PC-3 (cell line): ENCODE results near the gene ANKS1B. TPM values are rescaled to one million over a fixed set of nuclear protein-coding genes. Genes with fewer than 3 reads are reported as not detected.

Experiments
- ATAC-seq: fragments of 200-7000 bp; cut with Tn5 transposase; 2 replicates; pipeline ENCODE4 v1.9.1; 2020; ENCODE audit warnings: mild to moderate bottlenecking, moderate library complexity
- BruUV-seq: library from RNA; stranded (reverse); fragments of 400-500 nt; replicated peaks from 2 replicates; lab custom pipeline; 2021; lab: Mats Ljungman, UMichigan
- CTCF ChIA-PET: fragments of 300-600 bp; sonication (Branson Sonifier 250); formaldehyde crosslinking; loops from one replicate; lab custom pipeline; 2022; ENCODE audit warnings: antibody characterized with exemption; lab: Charles Lee
- POLR2A ChIA-PET: fragments of 300-600 bp; sonication (Branson Sonifier 250); formaldehyde crosslinking; loops from one replicate; lab custom pipeline; 2022; ENCODE audit warnings: antibody characterized with exemption; ENCODE audit not compliant: unreplicated experiment; lab: Charles Lee
- DNase-seq: peaks from one replicate; pipeline ENCODE4 v3.0.0-alpha.2; 2015
- H2AFZ ChIP-seq: fragments of 300-600 bp; sonication (generic); 2 replicates; pipeline ENCODE4 v1.6.0; 2016; ENCODE audit warnings: antibody characterized with exemption, low read length
- H3F3A ChIP-seq: fragments of 300-600 bp; sonication (generic); one replicate; pipeline ENCODE4 v1.6.0; 2017; ENCODE audit warnings: antibody characterized with exemption, low read length, control low read depth, mild to moderate bottlenecking; ENCODE audit not compliant: unreplicated experiment
- H3K27ac ChIP-seq: fragments of 300-600 bp; sonication (generic); 2 replicates; pipeline ENCODE4 v1.5.1; 2016; ENCODE audit warnings: mild to moderate bottlenecking, low read length
- H3K27me3 ChIP-seq: fragments of 300-600 bp; sonication (generic); 2 replicates; pipeline ENCODE4 v1.6.1; 2016; ENCODE audit warnings: low read length, mixed read lengths
- H3K36me3 ChIP-seq: fragments of 300-600 bp; sonication (generic); 2 replicates; pipeline ENCODE4 v1.6.1; 2016; ENCODE audit warnings: low read depth, mixed run types, low read length, mixed read lengths
- H3K4me1 ChIP-seq: fragments of 300-600 bp; sonication (generic); 2 replicates; pipeline ENCODE4 v1.5.1; 2016; ENCODE audit warnings: low read length; ENCODE audit not compliant: insufficient read depth
- H3K4me2 ChIP-seq: fragments of 300-600 bp; sonication (generic); 2 replicates; pipeline ENCODE4 v1.6.0; 2016; ENCODE audit warnings: low read length
- H3K4me3 ChIP-seq: fragments of 300-600 bp; sonication (generic); 2 replicates; pipeline ENCODE4 v1.5.1; 2016; ENCODE audit warnings: mild to moderate bottlenecking, low read length, mixed read lengths
- H3K79me2 ChIP-seq: fragments of 300-600 bp; sonication (generic); 2 replicates; pipeline ENCODE4 v1.6.1; 2017; ENCODE audit warnings: low read length, mixed read lengths
- H3K9ac ChIP-seq: fragments of 300-600 bp; sonication (generic); 2 replicates; pipeline ENCODE4 v1.6.0; 2016; ENCODE audit warnings: mild to moderate bottlenecking, low read length
- H3K9me2 ChIP-seq: fragments of 300-600 bp; sonication (generic); replicated peaks from 2 replicates; pipeline ENCODE4 v1.6.1; 2016; ENCODE audit warnings: mixed run types, low read length, mixed read lengths
- H3K9me3 ChIP-seq: fragments of 300-600 bp; sonication (generic); 2 replicates; pipeline ENCODE4 v1.6.1; 2016; ENCODE audit warnings: low read length, mixed read lengths
- H4K20me1 ChIP-seq: fragments of 300-600 bp; sonication (generic); 2 replicates; pipeline ENCODE4 v1.6.1; 2016; ENCODE audit warnings: low read length, mixed read lengths
- EZH2 ChIP-seq: fragments of 300-600 bp; sonication (generic); IDR thresholded peaks from one replicate; pipeline ENCODE4 v1.6.1; 2017; ENCODE audit warnings: antibody characterized with exemption, mild to moderate bottlenecking, low read length; ENCODE audit not compliant: unreplicated experiment
- EZH2phosphoT487 ChIP-seq: fragments of 300-600 bp; sonication (generic); IDR thresholded peaks from 2 replicates; pipeline ENCODE4 v1.6.1; 2018; ENCODE audit warnings: mild to moderate bottlenecking, antibody characterized with exemption, low read length, borderline replicate concordance
- intact Hi-C: fragments of 100-400 bp; cut with micrococcal nuclease; formaldehyde crosslinking; loops from 2 replicates; pipeline ENCODE4 v1.9.0; 2023
- total RNA-seq: library from RNA; depleted of rRNA; stranded (reverse); fragments of >200 nt; gene quantifications from 2 replicates; pipeline ENCODE4 v1.2.3, GENCODE V29; 2014
- TF ChIP-seq, protein P1 (sequence below): fragments of 300-600 bp; sonication (generic); conservative IDR thresholded peaks from 2 replicates; pipeline ENCODE4 v1.5.1; 2017; ENCODE audit warnings: antibody characterized with exemption, low read depth, mild to moderate bottlenecking, low read length

Gene ANKS1B
- total RNA-seq, 1 experiment from 2014 or later, result 0.07 TPM

DNA sequence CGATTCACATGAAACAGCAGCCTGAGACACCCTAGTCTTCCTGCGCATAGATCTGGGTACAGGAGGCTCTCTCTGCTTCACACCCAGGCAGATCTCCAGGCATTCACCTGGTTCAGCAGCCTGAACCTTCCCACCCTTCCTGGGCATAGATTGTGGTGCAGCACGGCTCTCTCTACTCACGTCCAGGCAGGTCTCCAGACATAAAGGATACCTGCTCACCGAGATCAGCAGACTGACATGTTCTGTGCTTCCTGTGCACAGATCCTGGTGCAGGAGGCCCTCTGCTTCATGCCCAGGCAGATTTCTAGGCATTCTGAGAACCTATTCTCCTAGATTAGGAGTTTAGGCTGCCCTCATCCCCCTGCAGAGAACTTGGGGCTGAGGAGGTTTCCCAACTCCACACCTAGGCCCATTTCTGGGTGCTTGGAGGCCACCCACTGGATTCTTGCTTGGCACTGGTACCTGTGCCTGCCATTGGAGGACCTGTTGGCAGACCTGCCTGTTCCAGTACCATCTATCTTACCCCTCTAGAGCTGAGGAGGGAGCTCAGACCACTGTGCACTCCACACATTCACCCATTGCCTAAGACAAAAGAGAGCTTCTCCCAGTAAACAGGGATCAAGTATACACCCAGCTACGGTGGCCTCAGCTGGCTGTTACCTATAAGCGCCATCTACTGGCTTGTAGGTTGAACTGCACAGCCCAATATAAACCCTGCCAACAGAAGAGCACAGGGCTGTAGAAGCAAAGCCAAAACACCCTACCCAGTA lies 365.2 kb downstream of the ANKS1B start:
- Histone ChIP-seq H3K79me2 (no peaks in the 10 kb centered on the region), H3K4me3 (no peak overlapping the region), H4K20me1 (no peaks in the 10 kb centered on the region), H3K9me3 (no peaks in the 10 kb centered on the region), H3K9ac (no peak overlapping the region), H3K27me3 (0 out of 2 replicates have a peak, but pooled peaks cover 4% of the 10 kb centered on the region), H3K4me1 (no peaks in the 10 kb centered on the region), H3K36me3 (no peaks in the 10 kb centered on the region), H3F3A (no peaks in the 10 kb centered on the region), H3K4me2 (no peak overlapping the region), H2AFZ (no peak overlapping the region), H3K9me2 (no peaks in the 10 kb centered on the region), H3K27ac (no peak overlapping the region)
- ChIA-PET CTCF (interaction anchor here (0.6 to 1.0 kb wide), 3 partner anchors 148 to 233 kb away, joined by 3 to 7 read pairs (median 4); no protein-coding TSS in a partner anchor), POLR2A (no interaction called here)
- no TSS peak for BruUV-seq
- intact Hi-C loops, result loop anchor here (1.0 kb wide), 1 partner anchor 232 kb away; no protein-coding TSS in a partner anchor
- ATAC-seq (peak; percentile 90), DNase-seq (peak; percentile 72)
- TF ChIP-seq EZH2phosphoT487, result no peak
- no peak for TF ChIP-seq EZH2
- TF ChIP-seq, protein P1, sequence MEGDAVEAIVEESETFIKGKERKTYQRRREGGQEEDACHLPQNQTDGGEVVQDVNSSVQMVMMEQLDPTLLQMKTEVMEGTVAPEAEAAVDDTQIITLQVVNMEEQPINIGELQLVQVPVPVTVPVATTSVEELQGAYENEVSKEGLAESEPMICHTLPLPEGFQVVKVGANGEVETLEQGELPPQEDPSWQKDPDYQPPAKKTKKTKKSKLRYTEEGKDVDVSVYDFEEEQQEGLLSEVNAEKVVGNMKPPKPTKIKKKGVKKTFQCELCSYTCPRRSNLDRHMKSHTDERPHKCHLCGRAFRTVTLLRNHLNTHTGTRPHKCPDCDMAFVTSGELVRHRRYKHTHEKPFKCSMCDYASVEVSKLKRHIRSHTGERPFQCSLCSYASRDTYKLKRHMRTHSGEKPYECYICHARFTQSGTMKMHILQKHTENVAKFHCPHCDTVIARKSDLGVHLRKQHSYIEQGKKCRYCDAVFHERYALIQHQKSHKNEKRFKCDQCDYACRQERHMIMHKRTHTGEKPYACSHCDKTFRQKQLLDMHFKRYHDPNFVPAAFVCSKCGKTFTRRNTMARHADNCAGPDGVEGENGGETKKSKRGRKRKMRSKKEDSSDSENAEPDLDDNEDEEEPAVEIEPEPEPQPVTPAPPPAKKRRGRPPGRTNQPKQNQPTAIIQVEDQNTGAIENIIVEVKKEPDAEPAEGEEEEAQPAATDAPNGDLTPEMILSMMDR, result peak; percentile 90

DNA sequence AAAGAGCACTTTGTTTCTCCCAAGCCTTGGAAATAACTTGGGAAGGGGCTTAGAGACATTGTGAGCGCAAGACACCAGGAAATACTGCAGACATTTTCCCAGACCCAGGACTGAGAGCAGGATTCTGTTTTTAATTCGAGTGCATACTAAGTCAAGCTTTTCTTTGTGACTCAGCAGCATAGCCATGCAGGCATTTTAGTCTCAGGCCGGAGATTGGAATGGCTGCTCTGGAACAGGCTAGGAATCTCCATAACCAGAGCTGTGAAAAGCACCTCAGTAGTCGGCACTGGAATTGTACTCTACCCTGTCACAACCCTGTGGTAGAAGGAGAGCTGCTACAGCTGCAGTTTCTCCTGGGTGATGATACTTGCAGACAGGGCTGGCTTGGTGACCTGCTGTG lies 366.1 kb downstream of the ANKS1B start:
- no peaks in the 10 kb centered on the region for H3K79me2 ChIP-seq
- no peaks in the 10 kb centered on the region for H3K9me3 ChIP-seq
- no peak overlapping the region for H3K4me3 ChIP-seq
- TF ChIP-seq, protein P1, result no peak
- no peak for TF ChIP-seq EZH2phosphoT487
- no peaks in the 10 kb centered on the region for H4K20me1 ChIP-seq
- H3K4me2 ChIP-seq, result no peak overlapping the region
- ATAC-seq (no peak), DNase-seq (no peak)
- H3F3A ChIP-seq, result no peaks in the 10 kb centered on the region
- no peak overlapping the region for H3K27ac ChIP-seq
- no peak overlapping the region for H2AFZ ChIP-seq
- CTCF ChIA-PET, result no interaction called here
- H3K27me3 ChIP-seq, result 0 out of 2 replicates have a peak, but pooled peaks cover under 1% of the 10 kb centered on the region
- intact Hi-C loops, result no loop called here
- H3K4me1 ChIP-seq, result no peaks in the 10 kb centered on the region
- H3K9me2 ChIP-seq, result no peaks in the 10 kb centered on the region
- no peaks in the 10 kb centered on the region for H3K36me3 ChIP-seq
- no TSS peak for BruUV-seq
- H3K9ac ChIP-seq, result no peak overlapping the region
- POLR2A ChIA-PET, result no interaction called here

DNA sequence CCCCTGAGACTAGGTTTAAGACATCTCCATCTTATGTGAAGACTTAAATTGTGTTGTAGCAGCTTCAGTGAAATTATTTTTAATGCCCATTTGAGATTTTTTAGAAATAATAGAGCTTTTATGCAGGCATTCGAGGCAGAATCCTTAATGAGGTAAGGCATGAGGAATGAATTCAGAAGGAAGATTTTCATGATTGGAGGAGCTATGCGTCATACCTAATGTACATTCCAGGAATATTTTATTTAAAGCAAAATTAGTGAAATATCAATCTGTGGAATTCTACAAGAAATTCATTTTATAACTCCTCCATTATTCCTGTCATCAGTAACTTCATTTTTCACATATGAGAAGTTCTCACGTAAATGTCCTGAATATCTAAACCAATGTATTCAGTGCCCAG lies 373.1 kb downstream of the ANKS1B start:
- BruUV-seq, result no TSS peak
- ChIA-PET CTCF (no interaction called here), POLR2A (no interaction called here)
- Histone ChIP-seq H3K27ac (no peak overlapping the region), H3K27me3 (no peaks in the 10 kb centered on the region), H3K4me2 (peak overlapping the region; percentile 12; the same call in 1 of the 2 replicates), H3K79me2 (no peaks in the 10 kb centered on the region), H4K20me1 (no peaks in the 10 kb centered on the region), H3K36me3 (no peaks in the 10 kb centered on the region), H3F3A (no peaks in the 10 kb centered on the region), H3K4me1 (no peaks in the 10 kb centered on the region), H3K4me3 (no peak overlapping the region), H3K9me3 (no peaks in the 10 kb centered on the region), H3K9me2 (no peaks in the 10 kb centered on the region), H3K9ac (no peak overlapping the region), H2AFZ (no peak overlapping the region)
- no peak for ATAC-seq
- intact Hi-C loops, result no loop called here
- TF ChIP-seq, protein P1, result no peak
- TF ChIP-seq EZH2, result no peak
- TF ChIP-seq EZH2phosphoT487, result no peak
- no peak for DNase-seq
